ENCODE data around the gene CGREF1.

DNA sequence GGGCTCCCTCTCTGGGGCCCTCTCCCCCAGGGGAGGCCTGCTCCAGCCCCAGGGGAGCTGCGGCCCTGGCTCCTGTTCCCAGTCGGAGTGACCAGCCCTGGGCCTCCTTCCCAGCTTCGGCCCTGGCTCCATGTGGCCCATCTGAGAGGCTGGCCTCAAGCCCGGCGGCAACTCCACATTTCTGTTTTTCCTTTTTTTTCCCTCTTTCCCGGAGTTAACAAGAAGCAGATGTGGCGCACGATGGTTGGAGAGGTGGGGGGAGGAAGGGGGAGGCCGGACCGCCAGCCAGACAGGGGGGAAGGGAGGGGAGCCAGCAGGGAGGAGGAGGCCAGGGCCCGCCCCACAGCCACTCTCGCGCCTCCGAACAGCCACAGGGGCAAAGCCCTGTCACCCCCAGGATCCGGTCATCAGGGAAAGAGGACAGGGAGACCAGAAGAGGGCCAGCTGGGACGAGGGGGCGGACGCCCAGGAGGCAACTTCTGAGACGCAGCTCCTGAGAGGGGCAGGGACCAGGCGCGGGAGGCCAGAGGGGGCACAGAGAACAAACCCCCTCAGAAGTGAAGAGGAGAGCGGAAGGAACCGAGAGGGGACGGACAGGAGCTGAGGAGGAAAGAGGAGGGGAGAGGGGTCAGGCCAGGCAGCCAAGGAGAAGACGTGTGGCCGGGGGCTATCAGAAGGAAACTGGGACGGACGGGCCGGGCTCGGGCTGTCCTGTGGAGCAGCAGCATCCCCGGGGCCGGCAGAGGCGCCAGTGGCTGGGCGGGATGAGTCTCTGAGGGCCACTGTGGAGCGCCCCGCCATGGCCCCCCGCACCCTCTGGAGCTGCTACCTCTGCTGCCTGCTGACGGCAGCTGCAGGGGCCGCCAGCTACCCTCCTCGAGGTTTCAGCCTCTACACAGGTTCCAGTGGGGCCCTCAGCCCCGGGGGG lies 40.4 kb downstream of the CGREF1 start, which contains the start of gene EMILIN1:
- TF ChIP-seq RAD21 (conservative IDR thresholded peaks at IDR 0.05) (no peak), EZH2 (IDR thresholded peaks at IDR 0.05; ENCODE audit: borderline replicate concordance, insufficient read depth, low read length, poor library complexity, severe bottlenecking) (no peak), TAF1 (IDR thresholded peaks at IDR 0.05; ENCODE audit: low read depth) (no peak), POLR2AphosphoS5 (IDR thresholded peaks at IDR 0.05) (no peak)
- TF ChIP-seq, protein P1, sequence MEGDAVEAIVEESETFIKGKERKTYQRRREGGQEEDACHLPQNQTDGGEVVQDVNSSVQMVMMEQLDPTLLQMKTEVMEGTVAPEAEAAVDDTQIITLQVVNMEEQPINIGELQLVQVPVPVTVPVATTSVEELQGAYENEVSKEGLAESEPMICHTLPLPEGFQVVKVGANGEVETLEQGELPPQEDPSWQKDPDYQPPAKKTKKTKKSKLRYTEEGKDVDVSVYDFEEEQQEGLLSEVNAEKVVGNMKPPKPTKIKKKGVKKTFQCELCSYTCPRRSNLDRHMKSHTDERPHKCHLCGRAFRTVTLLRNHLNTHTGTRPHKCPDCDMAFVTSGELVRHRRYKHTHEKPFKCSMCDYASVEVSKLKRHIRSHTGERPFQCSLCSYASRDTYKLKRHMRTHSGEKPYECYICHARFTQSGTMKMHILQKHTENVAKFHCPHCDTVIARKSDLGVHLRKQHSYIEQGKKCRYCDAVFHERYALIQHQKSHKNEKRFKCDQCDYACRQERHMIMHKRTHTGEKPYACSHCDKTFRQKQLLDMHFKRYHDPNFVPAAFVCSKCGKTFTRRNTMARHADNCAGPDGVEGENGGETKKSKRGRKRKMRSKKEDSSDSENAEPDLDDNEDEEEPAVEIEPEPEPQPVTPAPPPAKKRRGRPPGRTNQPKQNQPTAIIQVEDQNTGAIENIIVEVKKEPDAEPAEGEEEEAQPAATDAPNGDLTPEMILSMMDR (IDR thresholded peaks at IDR 0.05; ENCODE audit: poor library complexity, severe bottlenecking): no peak
